ENCODE data around the gene RANBP10. TPM values are rescaled to one million over a fixed set of nuclear protein-coding genes. Genes with fewer than 3 reads are reported as not detected.

Gene RANBP10
- total and polyA plus RNA-seq, 2 donors (not counting 3 experiments of a cell fraction or from before 2014, with no cell fraction given) = 25.6 to 28.8 TPM

DNA sequence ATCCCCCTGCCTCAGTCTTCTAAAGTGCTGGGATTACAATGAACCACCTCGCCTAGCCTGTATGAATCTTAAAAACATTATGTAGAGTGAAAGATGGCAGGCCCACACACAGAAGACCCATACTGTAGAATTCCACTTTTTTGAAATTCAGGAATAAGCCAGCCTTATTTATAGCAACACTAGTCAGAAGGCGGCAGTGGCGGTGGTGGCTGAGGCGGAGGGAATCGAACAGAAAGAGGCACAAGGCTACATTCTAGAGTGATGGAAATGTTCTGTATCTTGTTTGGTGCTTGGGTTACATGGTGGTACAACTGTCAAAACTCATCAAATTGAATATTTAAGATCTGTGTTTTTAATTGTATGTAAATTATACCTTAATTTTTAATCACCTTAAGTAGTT, 98.6 kb downstream of the RANBP10 start:
- Histone ChIP-seq H3K9me1 (replicated peaks; ENCODE audit: control insufficient read depth, extremely low read depth, insufficient read depth, low read length) (no peaks in the 10 kb centered on the region), H3K4me3 (replicated peaks in 1 of 3; ENCODE audit: insufficient read depth in 1 of 3, low read depth in 1 of 3, low read length in 3 of 3) (no peak overlapping the region), H3K4me2 (ENCODE audit: insufficient read depth, low read length) (no peak overlapping the region), H3K36me3 (ENCODE audit: control insufficient read depth in 2 of 2, extremely low read depth in 1 of 2, insufficient read depth in 2 of 2, low read length in 2 of 2) (no peaks in the 10 kb centered on the region), H3K27ac (ENCODE audit: insufficient read depth, low read depth, low read length) (no peak overlapping the region), H3K9ac (replicated peaks; ENCODE audit: extremely low read depth, insufficient read depth, low read length) (no peak overlapping the region), H2AFZ (ENCODE audit: low read depth, low read length) (no peak overlapping the region), H3K79me2 (ENCODE audit: control insufficient read depth, insufficient read depth, low read length) (peaks cover 77% of the 10 kb centered on the region), H3K4me1 (ENCODE audit: control insufficient read depth, extremely low read depth, insufficient read depth, low read length) (no peaks in the 10 kb centered on the region), H4K20me1 (replicated peaks; ENCODE audit: control insufficient read depth, extremely low read depth, insufficient read depth, low read length) (peaks cover 7% of the 10 kb centered on the region), H3K9me3 (replicated peaks; ENCODE audit: control insufficient read depth, insufficient read depth, low read length) (no peaks in the 10 kb centered on the region), H3K27me3 (ENCODE audit: control insufficient read depth in 2 of 2, insufficient read depth in 2 of 2, low read length in 2 of 2) (no peaks in the 10 kb centered on the region)
- DNase-seq (ENCODE audit: low read depth, low spot score) (no peak), FAIRE-seq (no peak)
- TF ChIP-seq JUN (IDR thresholded peaks at IDR 0.05; ENCODE audit: borderline replicate concordance, insufficient read depth, insufficient read length, low read depth) = no peak
- no peak for TF ChIP-seq POLR2AphosphoS5 (IDR thresholded peaks at IDR 0.05; ENCODE audit: insufficient read depth, low read depth, low read length)
- TF ChIP-seq MYC (IDR thresholded peaks at IDR 0.05; ENCODE audit: low read depth, low read length) = no peak
- dilution Hi-C loops (cut with MboI; ENCODE audit: extremely low pct_ligation_motif_present, low sequenced_read_pairs) = no loop called here
- ChIA-PET CTCF (no interaction called here), POLR2A (no interaction called here)
- intact Hi-C loops (cut with micrococcal nuclease) = no loop called here
- no TSS peak for BruUV-seq (replicated peaks)

- no peaks in the 10 kb centered on the region for H3K9me3 ChIP-seq (replicated peaks; ENCODE audit: control insufficient read depth, insufficient read depth, low read length)
- BruUV-seq (replicated peaks) = no TSS peak
- TF ChIP-seq JUN (IDR thresholded peaks at IDR 0.05; ENCODE audit: borderline replicate concordance, insufficient read depth, insufficient read length, low read depth) = no peak
Measured at GRCh38 chr16:67707210-67707609, 99.2 kb downstream of the RANBP10 start.

More at GRCh38 chr16:67707210-67707609, 99.2 kb downstream of the RANBP10 start:
- H3K9ac ChIP-seq (replicated peaks; ENCODE audit: extremely low read depth, insufficient read depth, low read length) = no peak overlapping the region
- no peak overlapping the region for H2AFZ ChIP-seq (ENCODE audit: low read depth, low read length)
- H3K4me3 ChIP-seq (replicated peaks in 1 of 3; ENCODE audit: insufficient read depth in 1 of 3, low read depth in 1 of 3, low read length in 3 of 3) = no peak overlapping the region
- DNase-seq (ENCODE audit: low read depth, low spot score) = no peak
- no peaks in the 10 kb centered on the region for H3K27me3 ChIP-seq (ENCODE audit: control insufficient read depth in 2 of 2, insufficient read depth in 2 of 2, low read length in 2 of 2)
- POLR2A ChIA-PET = interaction anchor here (0.7 kb wide), 1 partner anchor 423 kb away, joined by 6 read pairs; no protein-coding TSS in a partner anchor
- CTCF ChIA-PET = no interaction called here
- no peak overlapping the region for H3K4me2 ChIP-seq (ENCODE audit: insufficient read depth, low read length)
- dilution Hi-C loops (cut with MboI; ENCODE audit: extremely low pct_ligation_motif_present, low sequenced_read_pairs) (no loop called here), intact Hi-C loops (cut with micrococcal nuclease) (no loop called here)
- H3K9me1 ChIP-seq (replicated peaks; ENCODE audit: control insufficient read depth, extremely low read depth, insufficient read depth, low read length) = no peaks in the 10 kb centered on the region
- H4K20me1 ChIP-seq (replicated peaks; ENCODE audit: control insufficient read depth, extremely low read depth, insufficient read depth, low read length) = peaks cover 7% of the 10 kb centered on the region
- H3K27ac ChIP-seq (ENCODE audit: insufficient read depth, low read depth, low read length) = no peak overlapping the region
- no peaks in the 10 kb centered on the region for H3K36me3 ChIP-seq (ENCODE audit: control insufficient read depth in 2 of 2, extremely low read depth in 1 of 2, insufficient read depth in 2 of 2, low read length in 2 of 2)
- no peak for FAIRE-seq
- peaks cover 81% of the 10 kb centered on the region for H3K79me2 ChIP-seq (ENCODE audit: control insufficient read depth, insufficient read depth, low read length)
- H3K4me1 ChIP-seq (ENCODE audit: control insufficient read depth, extremely low read depth, insufficient read depth, low read length) = no peaks in the 10 kb centered on the region

Data from endothelial cell of umbilical vein (primary cell).